Suppressor macrophage treated with lipopolysaccharide for 4 hours (primary cell): Measurements from ENCODE around the gene PPOX.
A peak's percentile ranks its signal among the peaks of the same experiment; 100 is the strongest.

Source experiments
- DNase-seq: peaks from one replicate; pipeline ENCODE4 v3.0.0-alpha.2; 2020

PPOX gene

DNA sequence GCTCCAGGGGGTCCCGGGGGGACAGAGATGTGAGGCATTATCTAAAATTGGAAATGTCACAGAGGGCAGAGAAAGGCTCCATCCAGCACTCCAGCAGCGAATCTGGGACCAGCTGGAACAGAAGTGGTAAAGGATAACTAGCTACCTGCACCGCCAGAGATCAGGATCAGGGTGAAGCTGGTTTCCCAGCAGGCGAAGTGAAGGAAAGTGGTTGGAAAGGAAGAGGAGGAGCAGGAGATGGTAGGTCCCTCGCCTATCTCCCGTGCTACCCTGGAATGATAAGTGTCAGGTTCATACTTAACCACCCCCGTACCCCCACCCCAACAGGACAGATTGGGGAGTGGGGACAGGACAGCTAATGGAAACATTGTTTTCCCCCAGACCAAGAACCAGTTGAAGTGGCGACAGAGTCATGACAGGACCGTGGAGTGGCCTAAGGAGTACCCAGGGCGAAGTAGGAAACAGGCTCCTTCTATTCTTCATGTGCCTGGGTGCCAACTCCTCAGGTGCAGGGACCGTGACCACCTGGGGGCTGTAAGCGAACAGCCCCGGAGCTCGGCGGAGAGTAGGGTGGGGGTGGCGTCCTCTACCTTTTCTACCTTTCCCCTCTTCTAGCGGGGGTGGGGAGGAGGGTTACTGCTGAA lies 10.4 kb downstream of the PPOX start:
- no peak for DNase-seq

DNA sequence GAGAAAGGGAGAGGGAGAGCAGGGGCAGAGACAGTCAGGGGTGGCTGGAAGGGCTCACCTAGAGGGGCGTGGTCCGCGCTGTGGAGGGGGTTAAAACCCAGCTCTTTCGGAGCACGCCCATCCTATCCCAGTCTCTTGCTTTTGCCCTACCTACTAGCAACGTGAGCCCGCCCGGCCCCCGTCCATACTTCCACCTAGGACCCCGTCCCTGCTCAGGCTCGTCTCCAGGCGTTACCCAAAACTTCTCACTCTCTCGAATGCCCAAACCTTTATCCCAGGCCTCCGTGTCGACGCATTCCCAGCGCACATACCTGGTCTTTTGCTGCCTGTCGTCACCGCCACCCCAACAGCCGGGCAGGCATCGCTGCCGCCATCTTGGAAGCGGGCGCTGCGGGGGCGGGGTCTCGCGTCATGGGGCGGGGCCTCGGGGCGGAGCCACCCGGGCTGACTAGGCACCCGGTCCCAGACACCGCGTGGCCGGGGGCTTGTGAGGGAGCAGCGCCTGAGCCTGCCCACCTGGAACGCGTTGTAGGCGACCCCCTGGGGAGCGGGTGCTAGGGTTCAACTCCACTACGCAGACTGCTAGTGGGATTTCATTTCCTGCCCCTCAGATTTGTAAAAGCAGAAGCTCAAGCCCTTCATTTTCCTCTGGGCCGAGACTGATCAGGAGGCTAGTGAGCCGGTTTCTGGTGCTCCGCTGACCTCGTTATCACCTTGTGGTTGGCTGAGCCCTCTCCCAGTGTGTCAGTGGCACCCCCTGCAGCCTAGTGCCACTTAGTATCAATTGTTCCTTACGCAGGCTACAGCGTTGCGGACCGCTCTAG lies 11.1 kb downstream of the PPOX start, which contains the start of gene B4GALT3:
Gene B4GALT3, minus strand, starts transcription at position 396 of the 824 bp plus-strand sequence. CDS start 1,447 bp downstream, outside the sequence.
- DNase-seq: peak; percentile 91

DNA sequence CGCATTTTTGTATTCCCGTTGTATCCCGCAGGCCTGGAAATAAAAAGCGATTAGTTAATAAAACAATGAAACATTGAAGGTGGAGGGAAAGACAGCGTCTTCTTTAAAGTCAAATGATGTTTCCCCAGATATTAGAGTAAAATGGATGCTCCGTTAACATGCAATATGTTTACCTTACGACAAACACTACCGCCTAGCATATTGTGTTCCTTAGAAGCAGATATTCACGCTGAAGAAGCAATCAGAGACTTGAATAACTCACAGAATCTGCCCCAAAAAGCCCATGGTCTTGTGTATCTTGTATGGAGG lies 11.7 kb downstream of the PPOX start:
- DNase-seq: no peak

DNA sequence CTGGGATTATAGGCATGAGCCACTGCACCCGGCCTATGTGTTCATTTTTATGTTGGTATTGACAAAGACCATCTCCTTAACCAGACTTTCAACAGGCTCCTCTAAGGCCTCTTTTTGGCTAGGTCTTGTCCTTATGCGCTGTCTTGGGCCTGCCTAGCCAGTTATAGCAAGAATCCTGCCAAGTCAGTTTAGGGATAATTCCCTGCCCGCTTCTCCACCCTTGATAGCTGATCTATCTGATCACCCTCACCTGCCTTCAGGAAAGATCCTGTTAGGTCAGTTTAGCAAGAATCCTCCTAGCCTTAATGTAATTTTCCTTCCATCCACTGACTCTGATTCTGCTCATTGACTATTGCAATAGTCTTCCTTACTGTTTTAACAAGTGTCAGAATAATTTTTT lies 13.5 kb downstream of the PPOX start:
- no peak for DNase-seq

DNA sequence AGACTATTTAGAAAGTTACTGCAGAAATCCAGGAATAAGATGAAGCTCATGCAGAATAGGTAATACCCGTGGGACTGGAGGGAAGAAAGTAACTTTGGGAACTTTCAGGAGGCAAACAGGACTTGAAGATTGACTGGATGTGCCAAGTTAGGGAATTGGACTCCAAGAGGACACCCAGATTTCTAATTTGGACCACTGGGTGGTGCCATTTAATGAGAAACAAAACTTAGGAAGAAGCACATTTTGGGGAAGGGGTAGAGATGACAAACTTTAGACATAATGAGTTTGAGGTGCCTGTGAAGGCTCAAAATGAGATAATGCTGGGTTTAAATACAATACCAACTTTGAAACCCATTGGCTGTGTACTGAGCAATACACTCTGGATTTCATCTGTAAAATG lies 14.4 kb downstream of the PPOX start:
- DNase-seq: peak; percentile 47

DNA sequence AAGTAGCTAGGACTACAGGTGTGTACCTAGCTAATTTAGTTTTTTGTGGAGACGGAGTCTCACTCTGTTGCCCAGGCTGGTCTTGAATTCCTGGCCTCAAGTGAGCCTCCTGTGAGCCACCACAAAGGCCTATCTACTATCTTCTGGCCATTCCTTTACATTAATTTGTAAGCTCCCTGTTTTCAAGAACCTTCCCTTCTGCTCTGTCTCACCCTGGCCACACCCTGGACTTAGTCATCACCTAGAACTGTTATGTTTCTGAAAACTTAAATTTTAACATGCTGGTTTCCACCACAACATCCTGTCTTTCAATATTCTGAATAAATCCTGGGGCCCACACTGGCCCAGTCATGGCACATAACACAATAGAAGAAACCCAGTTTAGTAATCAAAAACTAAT lies 16.0 kb downstream of the PPOX start:
- DNase-seq: peak; percentile 61

DNA sequence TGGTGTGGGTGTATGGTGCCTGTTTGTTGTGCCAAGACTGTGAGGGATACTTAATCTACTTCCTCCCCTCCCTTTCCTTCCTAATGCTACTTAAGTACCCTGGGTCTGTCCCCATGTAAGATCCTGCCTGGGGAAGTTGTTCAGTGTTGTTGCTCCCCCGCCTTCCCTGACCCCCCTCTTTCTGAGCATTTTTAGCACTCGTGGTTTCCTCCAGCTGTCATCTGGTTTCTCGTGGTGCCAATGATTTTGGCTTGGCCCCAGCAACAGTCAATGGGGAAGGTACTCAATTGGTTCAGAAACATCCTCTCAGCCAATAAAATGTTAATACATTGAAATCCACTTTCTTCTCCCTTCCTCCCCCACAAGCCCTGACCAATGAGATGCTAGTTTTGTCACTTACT lies 19.1 kb downstream of the PPOX start:
- peak; percentile 84 for DNase-seq

DNA sequence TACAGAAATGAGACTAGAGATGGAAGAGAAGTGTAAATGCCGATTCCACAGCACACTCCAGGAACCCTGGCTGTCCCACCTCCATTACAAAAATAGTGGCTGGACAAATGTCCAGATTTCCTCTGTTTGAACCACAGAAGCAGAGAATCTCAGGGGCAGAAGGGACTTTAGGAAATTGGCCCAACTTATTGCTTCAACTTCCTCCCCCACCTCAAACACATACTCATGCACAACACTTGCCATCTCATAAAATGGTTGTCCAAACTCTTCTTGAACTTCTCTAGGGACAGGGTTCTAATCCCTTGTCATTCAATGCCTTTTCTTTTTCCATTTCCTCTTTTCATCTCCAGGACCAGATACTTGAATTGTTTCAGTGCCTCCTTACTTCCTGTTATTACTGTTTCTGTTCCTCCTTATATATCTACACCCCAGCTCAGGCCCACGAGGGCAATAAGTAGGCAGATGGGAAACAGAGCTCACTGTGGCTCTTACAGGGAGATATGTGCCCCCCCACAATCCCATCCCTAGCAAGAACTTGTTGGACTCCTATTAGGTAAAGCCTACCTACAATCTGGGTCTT lies 19.6 kb downstream of the PPOX start:
- peak; percentile 91 for DNase-seq

DNA sequence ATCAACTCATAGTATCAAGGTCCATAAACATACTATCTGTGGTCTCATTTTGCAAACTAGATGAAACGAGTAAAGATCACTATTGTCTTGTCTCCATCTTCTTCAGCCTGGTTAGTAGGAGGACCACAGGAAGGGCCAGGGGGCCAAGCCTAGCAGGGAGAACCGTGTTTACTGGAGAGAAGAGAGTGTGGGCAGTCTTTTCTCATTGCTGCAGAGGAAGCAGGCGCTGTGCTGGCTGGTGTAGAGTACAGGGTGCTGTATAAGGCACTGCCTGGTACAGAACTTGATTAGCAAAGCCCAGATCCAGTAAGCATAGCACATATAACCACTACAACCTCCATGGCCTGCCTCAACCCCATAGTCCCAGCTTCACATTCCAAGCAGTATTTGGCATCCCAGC lies 21.1 kb downstream of the PPOX start:
- no peak for DNase-seq

DNA sequence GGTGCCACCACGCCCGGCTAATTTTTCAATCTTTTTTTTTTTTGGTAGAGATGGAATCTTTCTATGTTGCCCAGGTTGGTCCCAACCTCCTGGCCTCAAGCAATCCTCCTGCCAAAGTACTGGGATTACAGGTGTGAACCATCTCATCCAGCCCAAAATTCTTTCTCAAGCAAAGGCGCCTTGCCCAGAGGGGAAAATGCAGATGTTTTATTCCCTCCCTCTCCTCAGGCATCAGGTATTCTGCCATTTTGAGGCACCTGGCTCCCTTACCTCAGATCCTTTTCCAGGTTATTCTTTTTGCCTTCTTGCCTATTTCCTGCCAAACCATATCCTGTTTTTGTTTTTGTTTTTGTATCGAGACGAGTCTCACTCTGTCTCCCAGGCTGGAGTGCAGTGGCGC lies 22.2 kb downstream of the PPOX start:
- DNase-seq: no peak

DNA sequence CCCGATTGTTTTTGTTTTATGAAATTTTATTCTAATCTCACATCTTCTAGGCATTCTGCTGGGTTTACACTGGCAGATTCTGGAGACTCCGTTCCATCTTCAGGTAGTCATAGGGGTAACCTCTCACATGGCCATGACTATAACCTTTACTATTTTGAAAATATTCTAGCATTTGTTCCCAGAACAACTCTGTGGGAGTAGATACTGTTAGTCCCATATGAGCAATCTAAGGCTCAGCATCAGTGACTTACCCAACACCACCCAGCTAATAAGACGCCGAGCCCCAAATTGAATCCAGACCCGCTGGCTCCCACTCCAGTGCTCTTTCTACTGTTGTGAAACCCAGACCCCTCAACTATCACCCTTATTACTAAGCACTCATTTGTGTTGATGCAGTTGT lies 22.8 kb downstream of the PPOX start:
- no peak for DNase-seq

DNA sequence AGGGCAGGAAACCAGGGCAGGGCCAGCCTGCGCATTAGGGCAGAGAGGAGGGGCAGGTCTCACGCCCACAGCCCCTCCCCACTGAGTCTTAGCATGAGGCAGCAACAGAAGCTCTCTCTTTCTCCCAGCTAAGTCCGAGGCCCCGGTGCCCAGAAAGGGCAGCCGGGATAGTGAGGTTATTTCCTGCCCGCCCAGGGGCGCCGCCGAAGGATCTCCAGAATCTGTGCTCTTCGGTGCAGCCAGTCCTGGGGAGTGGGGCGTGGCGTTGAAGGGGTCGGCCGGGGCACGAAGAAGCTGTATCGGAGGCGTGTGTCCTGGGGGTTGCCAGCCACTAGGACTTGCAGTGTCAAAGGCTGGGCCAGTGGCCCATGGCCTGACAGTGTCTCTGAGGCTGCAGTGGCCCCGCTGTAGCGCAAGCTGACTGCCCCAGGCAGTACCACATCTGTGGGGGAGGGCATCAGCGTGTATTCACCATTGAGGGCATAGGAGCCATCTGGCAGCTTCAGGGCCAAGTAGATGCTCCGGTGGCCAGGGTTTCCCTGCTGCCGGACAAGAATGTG lies 24.8 kb downstream of the PPOX start:
- DNase-seq: no peak

DNA sequence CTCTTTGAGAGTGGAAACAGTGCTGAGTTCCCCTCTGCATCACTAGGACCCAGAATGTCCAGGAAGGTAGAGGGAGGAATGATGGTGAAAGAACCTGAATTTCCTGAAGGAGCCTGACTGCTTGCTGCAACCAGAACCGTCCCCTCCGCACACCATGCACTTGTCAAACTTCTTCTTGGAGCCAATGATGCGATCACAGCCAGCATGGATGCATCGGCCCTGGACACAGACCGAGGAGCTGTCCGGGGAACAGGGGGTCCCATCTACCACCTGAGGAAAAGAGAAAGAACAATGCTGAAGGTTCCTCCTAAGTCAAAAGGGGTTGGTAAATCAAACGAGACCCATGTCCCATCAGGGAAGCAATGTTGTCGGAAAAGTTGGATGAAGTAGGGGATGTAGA lies 25.7 kb downstream of the PPOX start:
- DNase-seq: no peak

DNA sequence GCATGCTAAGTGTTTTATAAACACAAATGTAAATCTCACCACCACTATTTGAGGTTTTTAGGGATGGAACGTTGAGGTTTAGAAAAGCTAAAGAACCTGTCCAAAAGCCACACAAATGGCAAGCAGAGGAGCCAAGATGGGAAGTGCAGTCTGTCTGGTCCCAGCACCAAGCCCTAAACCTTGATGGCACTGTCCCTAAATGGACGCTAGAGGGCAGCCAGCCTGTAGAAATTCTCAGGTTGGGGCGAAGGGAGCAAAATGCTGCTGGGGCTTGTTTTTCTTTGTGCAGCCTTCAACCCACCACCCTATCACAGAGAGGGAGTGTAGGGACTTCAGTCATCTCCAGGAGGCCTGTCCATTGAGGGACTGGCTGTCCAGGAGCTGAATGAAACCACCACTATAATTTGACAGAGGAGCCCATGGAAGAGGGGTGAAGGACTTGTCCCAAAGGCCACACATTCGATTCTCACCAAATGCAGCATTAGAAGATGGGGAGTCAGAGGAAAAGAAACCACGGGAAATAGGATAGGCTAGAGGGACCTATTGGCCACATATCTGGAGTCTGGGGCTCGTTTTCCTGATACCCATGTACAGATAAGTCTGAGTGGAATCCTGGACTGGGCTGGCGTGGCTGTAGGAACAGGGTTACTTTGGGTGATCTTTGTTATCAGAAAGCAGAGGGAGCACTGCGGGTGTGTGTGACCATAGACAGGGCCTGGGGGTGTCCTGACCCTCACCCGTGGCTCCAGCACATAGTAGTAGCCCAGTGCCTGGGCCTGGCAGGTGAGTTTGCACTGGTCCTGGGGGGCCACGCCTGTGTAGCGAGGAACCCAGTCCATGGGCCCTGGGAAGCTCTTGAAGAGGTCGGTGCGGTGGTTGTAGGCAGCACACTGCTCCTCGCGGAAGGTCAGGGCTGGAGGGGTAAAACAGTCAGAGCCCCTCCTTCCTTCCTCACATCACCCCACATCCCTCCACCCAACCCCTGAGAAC lies 26.5 kb downstream of the PPOX start:
- DNase-seq: peak; percentile 84

DNA sequence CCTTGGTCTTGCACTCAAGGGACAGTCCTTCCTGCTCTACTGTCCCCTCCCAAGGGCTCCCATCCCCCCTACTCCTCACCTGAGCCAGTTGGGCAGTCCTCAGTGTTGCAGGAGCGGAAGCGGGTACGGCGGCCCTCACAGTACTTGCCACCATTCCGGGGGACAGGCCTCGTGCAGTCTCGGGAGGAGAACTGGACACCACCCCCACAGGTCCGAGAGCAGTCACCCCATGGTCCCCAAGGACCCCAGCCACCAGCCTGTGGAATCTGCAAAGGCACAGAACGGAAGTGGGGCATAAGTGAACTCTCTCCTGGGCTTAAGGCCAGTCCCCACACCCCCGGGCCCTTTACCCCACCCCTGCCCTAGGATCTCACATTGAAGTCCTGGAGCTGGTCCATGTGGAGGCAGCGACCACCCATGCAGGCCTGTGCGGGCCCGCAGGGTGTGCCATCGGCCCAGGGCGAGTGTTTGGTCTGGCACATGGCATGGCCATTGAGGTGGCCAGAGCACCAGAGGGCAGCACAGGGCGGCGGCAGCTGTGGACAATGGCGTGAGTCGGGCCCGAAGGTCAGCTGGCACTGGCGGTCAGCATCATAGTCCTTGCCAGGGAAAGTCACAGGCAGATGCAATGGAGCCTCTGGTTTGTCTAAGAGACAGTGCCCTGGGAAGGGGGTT lies 27.5 kb downstream of the PPOX start:
- DNase-seq: no peak

DNA sequence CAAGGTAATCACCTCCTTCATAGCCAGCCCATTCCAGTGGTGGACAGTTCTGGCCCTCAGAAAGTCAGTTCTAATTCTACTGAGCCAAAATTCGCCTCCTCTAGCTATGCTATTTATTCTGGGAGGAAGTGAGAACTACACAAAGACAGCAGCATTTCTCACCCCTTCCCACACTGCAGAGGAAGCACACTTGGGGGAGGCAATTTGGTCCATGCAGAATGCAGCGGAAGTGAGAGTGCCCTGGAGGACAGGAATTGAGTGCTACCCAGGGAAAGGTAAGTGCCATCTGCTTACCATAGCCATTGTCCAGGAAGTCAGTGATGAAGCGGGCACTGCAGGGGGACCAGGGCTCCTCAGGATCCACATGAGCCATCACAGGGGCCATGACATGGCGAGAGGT lies 28.9 kb downstream of the PPOX start:
- DNase-seq: peak; percentile 77

DNA sequence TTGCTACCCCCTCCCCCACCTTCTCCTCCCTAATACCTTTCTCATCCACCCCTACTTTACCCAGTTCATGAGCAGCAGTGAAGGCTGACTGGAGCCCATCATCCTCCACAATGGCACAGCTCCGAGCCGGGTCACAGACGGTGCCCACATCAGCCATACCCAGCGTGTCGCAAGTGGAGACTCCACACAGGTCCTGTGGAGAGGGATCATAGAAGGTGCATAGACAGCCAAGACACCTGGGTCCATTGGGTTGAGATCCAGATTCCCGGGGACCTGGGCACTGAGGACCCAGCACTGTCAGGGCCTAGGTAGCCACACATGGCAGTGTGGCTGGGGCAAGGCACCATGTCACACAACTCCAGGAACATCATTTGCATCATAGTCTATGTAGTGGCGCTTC lies 29.9 kb downstream of the PPOX start:
- DNase-seq: no peak

DNA sequence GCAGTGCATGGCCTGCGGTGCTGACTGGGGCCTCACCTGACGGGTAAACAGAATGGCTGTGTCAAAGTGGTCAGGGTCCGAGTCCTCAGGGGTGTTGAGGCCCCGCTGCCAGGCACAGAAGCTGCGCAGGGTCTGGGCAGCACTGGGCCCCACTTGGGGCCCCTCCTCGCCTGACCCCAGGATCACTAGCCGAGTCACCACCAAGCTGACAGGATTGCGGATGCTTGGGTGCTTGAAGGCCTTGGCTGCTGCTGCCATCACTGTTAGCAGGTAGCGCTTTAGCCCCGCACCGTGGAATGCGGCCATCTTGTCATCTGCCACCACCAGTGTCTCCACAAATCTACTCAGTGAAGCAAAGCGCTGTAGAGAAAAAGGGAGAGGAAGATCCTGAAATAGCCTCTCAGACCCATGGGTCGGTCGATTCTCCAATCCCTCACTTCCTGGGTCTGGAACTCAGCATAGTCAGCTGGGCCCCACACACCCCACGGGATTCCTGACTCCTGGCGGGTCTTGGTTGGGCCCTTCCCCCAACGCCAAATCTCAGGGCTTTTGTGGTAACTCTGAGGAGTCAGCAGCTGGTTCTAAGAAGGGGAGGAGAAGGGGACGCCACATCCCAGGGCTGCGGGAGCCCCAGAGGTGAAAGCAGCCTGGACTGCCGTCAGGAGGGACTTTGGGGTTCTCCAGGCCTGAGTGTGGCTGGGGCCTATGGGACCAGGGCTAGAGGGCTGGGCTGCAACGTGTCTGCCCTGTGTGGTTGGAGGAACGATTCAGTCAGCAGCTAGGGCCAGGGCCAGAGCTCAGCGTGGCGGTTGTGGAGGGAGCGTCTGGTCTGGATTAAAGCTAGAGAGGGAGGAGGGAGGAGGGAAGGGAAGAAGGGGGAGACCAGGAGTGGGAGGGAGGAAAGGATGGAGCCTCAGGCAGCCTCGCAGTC lies 30.6 kb downstream of the PPOX start:
- no peak for DNase-seq

DNA sequence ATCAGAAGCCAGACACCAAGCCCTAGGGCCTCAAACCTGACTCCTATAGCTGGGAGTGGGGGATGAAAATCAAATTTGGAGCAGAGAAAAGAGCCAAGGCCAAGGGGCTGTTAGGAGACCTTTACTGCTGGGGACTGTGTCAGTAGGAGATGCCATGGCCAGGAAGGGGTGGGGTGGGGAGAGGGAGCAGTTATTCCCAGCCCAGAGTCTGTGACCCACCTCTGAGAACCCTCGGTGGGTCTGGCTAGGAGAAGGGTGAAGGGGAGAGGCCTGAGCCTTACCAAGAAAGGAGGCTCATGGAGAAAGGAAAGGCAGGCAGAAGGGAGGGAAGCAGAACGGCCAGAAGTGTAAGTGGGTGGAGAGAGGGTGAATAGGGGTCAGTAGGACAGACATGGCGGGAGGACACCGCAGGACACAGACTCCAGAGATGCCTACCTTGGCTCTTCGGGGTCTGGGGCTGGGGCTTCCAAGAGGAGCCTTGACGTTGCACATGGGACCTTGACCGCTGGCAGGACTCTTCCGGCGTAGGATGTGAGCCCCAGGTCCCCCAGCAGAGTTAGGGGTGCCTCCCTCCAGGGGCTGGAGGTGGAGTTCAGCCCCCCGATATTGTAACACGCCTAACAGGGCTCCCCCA lies 31.5 kb downstream of the PPOX start:
- no peak for DNase-seq

DNA sequence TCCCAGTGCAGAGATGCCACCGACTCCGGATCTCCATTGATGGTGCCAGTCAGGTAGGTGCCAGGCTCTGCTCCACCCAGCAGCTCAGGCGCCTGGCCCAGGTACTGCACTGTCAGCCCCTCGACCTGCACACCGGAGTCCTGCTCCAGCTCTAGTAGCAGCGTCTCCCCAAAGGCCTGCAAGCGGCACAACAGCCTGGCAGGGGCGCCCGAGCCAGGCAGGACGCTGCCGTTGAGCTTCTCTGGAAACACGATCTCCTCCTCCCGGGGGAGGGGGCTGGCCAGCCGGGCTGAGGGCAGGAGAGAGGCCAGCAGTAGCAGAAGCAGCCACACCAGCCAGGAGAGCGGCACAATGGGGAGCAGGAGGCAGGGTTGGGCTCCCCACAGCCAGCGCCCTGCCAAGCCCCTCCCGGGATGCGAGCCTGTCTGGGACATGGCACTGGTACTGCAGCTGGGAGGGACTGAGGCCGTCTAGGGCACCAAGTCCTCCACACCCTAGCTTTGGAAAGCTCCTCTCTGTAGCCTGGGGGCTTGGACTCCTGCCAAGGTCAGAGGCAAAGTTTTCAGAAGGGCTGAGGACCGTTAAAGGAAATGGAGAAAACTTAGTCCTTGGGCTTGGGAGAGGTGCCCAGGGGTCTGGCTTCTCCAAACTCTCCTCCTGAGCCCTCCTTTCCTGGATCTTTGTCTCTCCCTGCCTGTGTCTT lies 32.1 kb downstream of the PPOX start:
- DNase-seq: no peak
